H4 (cell line): Measurements from ENCODE around the gene CAMSAP3. TPM values are rescaled to one million over a fixed set of nuclear protein-coding genes. Genes with fewer than 3 reads are reported as not detected.
"Not testable (repeated sequence)": the region's sequence is repeated elsewhere in the genome, so short reads cannot be mapped to it uniquely, and the experiment has no call there.

Experiments used
- DNase-seq: peaks from one replicate; pipeline ENCODE4 v3.0.0-alpha.2; 2015; ENCODE audit warnings: low spot score
- total RNA-seq: library from RNA; depleted of rRNA; stranded (reverse); fragments of >200 nt; shearing (Covaris generic); gene quantifications from 2 replicates; pipeline ENCODE4 v1.2.3, GENCODE V29; 2014; rRNA removed

The CAMSAP3 gene
- total RNA-seq = 0.31 and 0.43 TPM in 2 replicates

GRCh38 chr19:7595466-7596133, at the start of gene CAMSAP3:
TSS of gene CAMSAP3 (plus strand) at chr19:7595863. CDS start at chr19:7596003, 140 bp downstream.
- no peak for DNase-seq

GRCh38 chr19:7545904-7546303, 49.8 kb upstream of the CAMSAP3 start:
- no peak for DNase-seq

GRCh38 chr19:7547159-7547558, 48.5 kb upstream of the CAMSAP3 start:
- no peak for DNase-seq

GRCh38 chr19:7549429-7550148, 46.1 kb upstream of the CAMSAP3 start:
- no peak for DNase-seq

- no peak for DNase-seq
Observed at GRCh38 chr19:7550169-7550770, 45.4 kb upstream of the CAMSAP3 start.

GRCh38 chr19:7550987-7551761, 44.5 kb upstream of the CAMSAP3 start:
- DNase-seq = no peak

- no peak for DNase-seq
Observed at GRCh38 chr19:7552781-7553180, 42.9 kb upstream of the CAMSAP3 start.

GRCh38 chr19:7554565-7554964, 41.1 kb upstream of the CAMSAP3 start:
- no peak for DNase-seq

- no peak for DNase-seq
Observed at GRCh38 chr19:7554990-7555864, 40.4 kb upstream of the CAMSAP3 start.

GRCh38 chr19:7556696-7557315, 38.9 kb upstream of the CAMSAP3 start:
- DNase-seq = no peak

GRCh38 chr19:7558667-7559066, 37.0 kb upstream of the CAMSAP3 start:
- DNase-seq = no peak

GRCh38 chr19:7559102-7559501, 36.6 kb upstream of the CAMSAP3 start:
- no peak for DNase-seq

GRCh38 chr19:7560255-7560654, 35.4 kb upstream of the CAMSAP3 start:
- no peak for DNase-seq

GRCh38 chr19:7561325-7561724, 34.3 kb upstream of the CAMSAP3 start:
- no peak for DNase-seq

- DNase-seq = no peak
Observed at GRCh38 chr19:7562646-7563393, 32.8 kb upstream of the CAMSAP3 start.

GRCh38 chr19:7564866-7565265, 30.8 kb upstream of the CAMSAP3 start:
- no peak for DNase-seq

- no peak for DNase-seq
Observed at GRCh38 chr19:7565332-7565731, 30.3 kb upstream of the CAMSAP3 start.

- DNase-seq = no peak
Observed at GRCh38 chr19:7570761-7571160, 24.9 kb upstream of the CAMSAP3 start.

GRCh38 chr19:7575434-7576040, 20.1 kb upstream of the CAMSAP3 start:
- peak; percentile 78 for DNase-seq

- DNase-seq = not testable (repeated sequence)
Observed at GRCh38 chr19:7577422-7577821, 18.2 kb upstream of the CAMSAP3 start.
